B cell (primary cell): ENCODE results near the gene SON.

ENCODE experiments used
- CTCF ChIP-seq: fragments of 200-600 bp; IDR thresholded peaks from one replicate; pipeline ENCODE4 v1.8.0; 2022; ENCODE audit warnings: antibody characterized with exemption, mild to moderate bottlenecking
- EZH2 ChIP-seq: IDR thresholded peaks from 2 replicates; pipeline ENCODE4 v1.6.1; 2012; ENCODE audit warnings: borderline replicate concordance, low read depth, mild to moderate bottlenecking, moderate library complexity, low read length; ENCODE audit not compliant: insufficient read depth, poor library complexity, severe bottlenecking

GRCh38 chr21:33541756-33542639 lies 840 bp upstream of the SON start, which contains the start of gene GART:
- no peak for TF ChIP-seq EZH2
- TF ChIP-seq CTCF, result no peak
